ENCODE data around the gene SLC6A4.

The SLC6A4 gene

GRCh38 chr17:30235386-30236296 is at the start of gene SLC6A4:
Gene SLC6A4, minus strand, starts transcription at chr17:30235697. Its CDS starts 13,739 bp downstream, at chr17:30221958.
- DNase-seq: no peak

- DNase-seq: no peak
These were observed 43.7 kb upstream of the SLC6A4 start for GRCh38 chr17:30279156-30279555.

- DNase-seq: no peak
These were observed 42.5 kb upstream of the SLC6A4 start for GRCh38 chr17:30278032-30278431.

- no peak for DNase-seq
These were observed 40.4 kb upstream of the SLC6A4 start for GRCh38 chr17:30275911-30276310.

GRCh38 chr17:30274887-30275286 is 39.4 kb upstream of the SLC6A4 start:
- DNase-seq: no peak

GRCh38 chr17:30273373-30273772 is 37.9 kb upstream of the SLC6A4 start:
- no peak for DNase-seq

- no peak for DNase-seq
These were observed 35.6 kb upstream of the SLC6A4 start for GRCh38 chr17:30271102-30271501.

GRCh38 chr17:30267625-30268024 is 32.1 kb upstream of the SLC6A4 start:
- DNase-seq: no peak

GRCh38 chr17:30263552-30264333 is 28.2 kb upstream of the SLC6A4 start:
- DNase-seq: no peak

- no peak for DNase-seq
These were observed 21.4 kb upstream of the SLC6A4 start for GRCh38 chr17:30256756-30257506.

GRCh38 chr17:30254150-30254549 is 18.7 kb upstream of the SLC6A4 start:
- DNase-seq: no peak

- no peak for DNase-seq
These were observed 17.8 kb upstream of the SLC6A4 start for GRCh38 chr17:30253312-30253711.

GRCh38 chr17:30251931-30252330 is 16.4 kb upstream of the SLC6A4 start:
- no peak for DNase-seq

- DNase-seq: no peak
These were observed 14.0 kb upstream of the SLC6A4 start for GRCh38 chr17:30249460-30249859.

- no peak for DNase-seq
These were observed 13.3 kb upstream of the SLC6A4 start for GRCh38 chr17:30248786-30249185.

GRCh38 chr17:30246460-30246859 is 11.0 kb upstream of the SLC6A4 start:
- DNase-seq: no peak

GRCh38 chr17:30244853-30245385 is 9.4 kb upstream of the SLC6A4 start:
- DNase-seq: no peak

GRCh38 chr17:30243568-30243967 is 8.1 kb upstream of the SLC6A4 start:
- DNase-seq: no peak

GRCh38 chr17:30243002-30243401 is 7.5 kb upstream of the SLC6A4 start:
- no peak for DNase-seq

GRCh38 chr17:30241051-30241450 is 5.6 kb upstream of the SLC6A4 start:
- no peak for DNase-seq

GRCh38 chr17:30240177-30240576 is 4.7 kb upstream of the SLC6A4 start:
- no peak for DNase-seq

- DNase-seq: no peak
These were observed 3.6 kb upstream of the SLC6A4 start for GRCh38 chr17:30239089-30239462.

Data from DMS79 (cell line).